Measurements from ENCODE around the gene DNAJB6.

DNA sequence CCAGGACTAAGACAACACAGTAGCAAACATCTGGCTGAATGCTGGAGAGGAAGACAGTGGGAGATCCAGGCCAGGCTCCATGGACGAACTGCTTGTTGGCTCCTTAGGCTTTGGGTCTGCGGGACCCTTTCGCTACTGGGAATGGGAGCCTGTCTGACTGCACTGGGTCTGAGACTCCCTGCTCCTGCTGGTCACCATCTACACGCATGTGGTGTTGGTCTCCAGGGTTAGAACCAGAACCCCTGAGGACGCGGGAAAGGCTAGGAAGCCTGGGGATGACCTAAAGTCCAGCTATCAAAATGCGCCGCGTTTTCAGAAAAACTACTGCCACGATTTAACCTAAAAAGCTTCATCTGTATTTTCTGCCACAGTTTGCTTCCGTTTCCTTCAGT, 817 bp upstream of the DNAJB6 start:
- TF ChIP-seq, protein P1, sequence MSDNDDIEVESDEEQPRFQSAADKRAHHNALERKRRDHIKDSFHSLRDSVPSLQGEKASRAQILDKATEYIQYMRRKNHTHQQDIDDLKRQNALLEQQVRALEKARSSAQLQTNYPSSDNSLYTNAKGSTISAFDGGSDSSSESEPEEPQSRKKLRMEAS (IDR thresholded peaks at IDR 0.05), result no peak
- TF ChIP-seq, protein P2, sequence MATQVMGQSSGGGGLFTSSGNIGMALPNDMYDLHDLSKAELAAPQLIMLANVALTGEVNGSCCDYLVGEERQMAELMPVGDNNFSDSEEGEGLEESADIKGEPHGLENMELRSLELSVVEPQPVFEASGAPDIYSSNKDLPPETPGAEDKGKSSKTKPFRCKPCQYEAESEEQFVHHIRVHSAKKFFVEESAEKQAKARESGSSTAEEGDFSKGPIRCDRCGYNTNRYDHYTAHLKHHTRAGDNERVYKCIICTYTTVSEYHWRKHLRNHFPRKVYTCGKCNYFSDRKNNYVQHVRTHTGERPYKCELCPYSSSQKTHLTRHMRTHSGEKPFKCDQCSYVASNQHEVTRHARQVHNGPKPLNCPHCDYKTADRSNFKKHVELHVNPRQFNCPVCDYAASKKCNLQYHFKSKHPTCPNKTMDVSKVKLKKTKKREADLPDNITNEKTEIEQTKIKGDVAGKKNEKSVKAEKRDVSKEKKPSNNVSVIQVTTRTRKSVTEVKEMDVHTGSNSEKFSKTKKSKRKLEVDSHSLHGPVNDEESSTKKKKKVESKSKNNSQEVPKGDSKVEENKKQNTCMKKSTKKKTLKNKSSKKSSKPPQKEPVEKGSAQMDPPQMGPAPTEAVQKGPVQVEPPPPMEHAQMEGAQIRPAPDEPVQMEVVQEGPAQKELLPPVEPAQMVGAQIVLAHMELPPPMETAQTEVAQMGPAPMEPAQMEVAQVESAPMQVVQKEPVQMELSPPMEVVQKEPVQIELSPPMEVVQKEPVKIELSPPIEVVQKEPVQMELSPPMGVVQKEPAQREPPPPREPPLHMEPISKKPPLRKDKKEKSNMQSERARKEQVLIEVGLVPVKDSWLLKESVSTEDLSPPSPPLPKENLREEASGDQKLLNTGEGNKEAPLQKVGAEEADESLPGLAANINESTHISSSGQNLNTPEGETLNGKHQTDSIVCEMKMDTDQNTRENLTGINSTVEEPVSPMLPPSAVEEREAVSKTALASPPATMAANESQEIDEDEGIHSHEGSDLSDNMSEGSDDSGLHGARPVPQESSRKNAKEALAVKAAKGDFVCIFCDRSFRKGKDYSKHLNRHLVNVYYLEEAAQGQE (IDR thresholded peaks at IDR 0.05; ENCODE audit: low read depth), result no peak
- TF ChIP-seq EP300 (IDR thresholded peaks at IDR 0.05; ENCODE audit: borderline replicate concordance) (no peak), TAF1 (IDR thresholded peaks at IDR 0.05; ENCODE audit: low read depth) (no peak), CEBPB (IDR thresholded peaks at IDR 0.05) (no peak)
